Upper lobe of right lung (tissue), 1 donor: ENCODE results near the gene MAP7. TPM values are rescaled to one million over a fixed set of nuclear protein-coding genes. Genes with fewer than 3 reads are reported as not detected.
A peak's percentile ranks its signal among the peaks of the same experiment; 100 is the strongest.
"Not testable (repeated sequence)": the region's sequence is repeated elsewhere in the genome, so short reads cannot be mapped to it uniquely, and the experiment has no call there.

Source experiments
- ATAC-seq: fragments of 200-7000 bp; cut with Tn5 transposase; one replicate; pipeline ENCODE4 v1.9.1; 2020; ENCODE audit warnings: mild to moderate bottlenecking, moderate library complexity
- DNase-seq: peaks from one replicate; pipeline ENCODE4 v3.0.0-alpha.2; 2020
- H3K27ac ChIP-seq: fragments of 200-600 bp; one replicate; pipeline ENCODE4 v1.8.0; 2022
- H3K27me3 ChIP-seq: fragments of 200-600 bp; one replicate; pipeline ENCODE4 v1.8.0; 2022; ENCODE audit warnings: mild to moderate bottlenecking
- H3K36me3 ChIP-seq: fragments of 200-600 bp; one replicate; pipeline ENCODE4 v1.8.0; 2022
- H3K4me1 ChIP-seq: fragments of 200-600 bp; one replicate; pipeline ENCODE4 v1.8.0; 2022
- H3K4me3 ChIP-seq: fragments of 200-600 bp; one replicate; pipeline ENCODE4 v1.8.0; 2022; ENCODE audit warnings: mild to moderate bottlenecking
- H3K9me3 ChIP-seq: fragments of 200-600 bp; one replicate; pipeline ENCODE4 v1.8.0; 2022
- intact Hi-C: fragments of 100-400 bp; cut with DNase I; formaldehyde crosslinking; loops from one replicate; pipeline ENCODE4 v1.11.0; 2022
- total RNA-seq: library from RNA; stranded (reverse); fragmentation: NEBNext Ultra II Directional; extraction: Animal tissue kit (Norgen Biotek cat#: 25700); gene quantifications from one replicate; pipeline ENCODE4 v1.2.1, GENCODE V29; 2021
- TF ChIP-seq, protein P1 (sequence below): fragments of 200-600 bp; IDR thresholded peaks from one replicate; pipeline ENCODE4 v1.8.0; 2022; ENCODE audit warnings: antibody characterized with exemption
- donor health status: DM: no; HTN: yes; CAD: no; lungs with severe emphysema.

Gene MAP7
- total RNA-seq, 1 donor from 2014 or later: 23.2 TPM

DNA sequence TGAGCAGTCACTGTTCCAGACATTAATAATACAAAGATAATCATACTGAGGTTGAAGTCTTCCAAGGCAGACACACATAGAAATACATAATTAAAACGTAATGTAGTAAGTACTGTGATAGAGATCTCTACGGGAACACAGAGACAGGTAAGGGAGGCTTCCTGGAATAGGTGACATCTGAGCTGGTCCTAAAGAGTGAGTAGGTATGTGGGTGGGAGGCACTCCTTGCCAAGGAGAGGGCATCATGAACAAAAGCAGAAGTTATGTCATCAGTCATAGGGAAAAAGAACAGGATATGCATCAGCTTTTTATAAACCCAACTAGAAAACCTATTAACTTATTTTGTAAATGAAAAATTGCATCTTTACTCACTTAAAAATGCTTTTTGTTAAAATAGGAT is 110.0 kb downstream of the MAP7 start:
- H3K36me3 ChIP-seq: no peaks in the 10 kb centered on the region
- intact Hi-C loops: no loop called here
- TF ChIP-seq, protein P1, sequence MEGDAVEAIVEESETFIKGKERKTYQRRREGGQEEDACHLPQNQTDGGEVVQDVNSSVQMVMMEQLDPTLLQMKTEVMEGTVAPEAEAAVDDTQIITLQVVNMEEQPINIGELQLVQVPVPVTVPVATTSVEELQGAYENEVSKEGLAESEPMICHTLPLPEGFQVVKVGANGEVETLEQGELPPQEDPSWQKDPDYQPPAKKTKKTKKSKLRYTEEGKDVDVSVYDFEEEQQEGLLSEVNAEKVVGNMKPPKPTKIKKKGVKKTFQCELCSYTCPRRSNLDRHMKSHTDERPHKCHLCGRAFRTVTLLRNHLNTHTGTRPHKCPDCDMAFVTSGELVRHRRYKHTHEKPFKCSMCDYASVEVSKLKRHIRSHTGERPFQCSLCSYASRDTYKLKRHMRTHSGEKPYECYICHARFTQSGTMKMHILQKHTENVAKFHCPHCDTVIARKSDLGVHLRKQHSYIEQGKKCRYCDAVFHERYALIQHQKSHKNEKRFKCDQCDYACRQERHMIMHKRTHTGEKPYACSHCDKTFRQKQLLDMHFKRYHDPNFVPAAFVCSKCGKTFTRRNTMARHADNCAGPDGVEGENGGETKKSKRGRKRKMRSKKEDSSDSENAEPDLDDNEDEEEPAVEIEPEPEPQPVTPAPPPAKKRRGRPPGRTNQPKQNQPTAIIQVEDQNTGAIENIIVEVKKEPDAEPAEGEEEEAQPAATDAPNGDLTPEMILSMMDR: no peak
- H3K4me3 ChIP-seq: no peak overlapping the region
- no peak for DNase-seq
- H3K9me3 ChIP-seq: no peaks in the 10 kb centered on the region
- H3K4me1 ChIP-seq: no peaks in the 10 kb centered on the region
- peak; percentile 50 for ATAC-seq
- H3K27me3 ChIP-seq: no peaks in the 10 kb centered on the region
- peak overlapping the region; percentile 15 for H3K27ac ChIP-seq

GRCh38 chr6:136439514-136440190 is 110.6 kb downstream of the MAP7 start:
- ATAC-seq: peak; percentile 64
- intact Hi-C loops: no loop called here
- peak overlapping the region; percentile 15 for H3K27ac ChIP-seq

GRCh38 chr6:136438441-136438840 is 111.8 kb downstream of the MAP7 start:
- no peak overlapping the region for H3K27ac ChIP-seq
- no peaks in the 10 kb centered on the region for H3K36me3 ChIP-seq
- ATAC-seq (peak; percentile 65), DNase-seq (no peak)
- no peaks in the 10 kb centered on the region for H3K27me3 ChIP-seq
- no peak overlapping the region for H3K4me3 ChIP-seq
- intact Hi-C loops: no loop called here
- H3K4me1 ChIP-seq: no peaks in the 10 kb centered on the region
- TF ChIP-seq, protein P1: no peak
- no peaks in the 10 kb centered on the region for H3K9me3 ChIP-seq

More at GRCh38 chr6:136439514-136440190, 110.6 kb downstream of the MAP7 start:
- TF ChIP-seq, protein P1: no peak
- Histone ChIP-seq H3K27me3 (no peaks in the 10 kb centered on the region), H3K9me3 (no peaks in the 10 kb centered on the region), H3K4me3 (no peak overlapping the region), H3K4me1 (no peaks in the 10 kb centered on the region), H3K36me3 (no peaks in the 10 kb centered on the region)
- DNase-seq: no peak

GRCh38 chr6:136437246-136437645 is 113.0 kb downstream of the MAP7 start:
- Histone ChIP-seq H3K27me3 (no peaks in the 10 kb centered on the region), H3K4me3 (no peak overlapping the region), H3K27ac (no peak overlapping the region), H3K9me3 (no peaks in the 10 kb centered on the region), H3K36me3 (no peaks in the 10 kb centered on the region), H3K4me1 (no peaks in the 10 kb centered on the region)
- ATAC-seq (no peak), DNase-seq (no peak)
- TF ChIP-seq, protein P1: no peak
- intact Hi-C loops: no loop called here

GRCh38 chr6:136435101-136435500 is 115.1 kb downstream of the MAP7 start:
- intact Hi-C loops: no loop called here
- no peak for ATAC-seq
- TF ChIP-seq, protein P1: no peak
- no peak overlapping the region for H3K4me3 ChIP-seq
- no peaks in the 10 kb centered on the region for H3K9me3 ChIP-seq
- no peak for DNase-seq
- H3K27me3 ChIP-seq: no peaks in the 10 kb centered on the region
- H3K4me1 ChIP-seq: no peaks in the 10 kb centered on the region
- no peak overlapping the region for H3K27ac ChIP-seq
- no peaks in the 10 kb centered on the region for H3K36me3 ChIP-seq

DNA sequence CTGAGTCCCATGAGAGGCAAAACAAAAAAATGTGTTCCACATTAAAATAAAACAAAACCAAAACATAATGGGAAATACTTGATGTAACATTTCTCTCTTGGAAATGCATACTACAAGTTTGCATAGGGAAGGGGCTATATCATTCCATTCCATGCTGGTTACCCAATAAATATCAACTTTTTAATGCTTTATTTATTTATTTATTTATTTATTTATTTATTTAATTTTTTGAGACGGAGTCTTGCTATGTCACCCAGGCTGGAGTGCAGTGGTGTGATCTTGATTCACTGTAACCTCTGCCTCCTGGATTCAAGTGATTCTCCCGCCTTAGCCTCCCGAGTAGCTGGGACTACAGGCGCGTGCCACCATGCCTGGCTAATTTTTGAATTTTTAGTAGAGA is 118.9 kb downstream of the MAP7 start:
- DNase-seq, H3K27ac ChIP-seq, H3K4me1 ChIP-seq, H3K4me3 ChIP-seq, H3K27me3 ChIP-seq, ATAC-seq, H3K9me3 ChIP-seq, intact Hi-C loops, H3K36me3 ChIP-seq: not testable (repeated sequence)
